HG02840 (cell line): ENCODE data around the gene MLLT1.

ENCODE experiments used
- ATAC-seq: cut with Tn5 transposase; IDR thresholded peaks from one replicate; pipeline ENCODE4 v1.9.1; 2021; ENCODE audit warnings: mild to moderate bottlenecking, moderate library complexity, moderate number of reproducible peaks; ENCODE audit not compliant: unreplicated experiment, low FRiP score

Gene MLLT1

DNA sequence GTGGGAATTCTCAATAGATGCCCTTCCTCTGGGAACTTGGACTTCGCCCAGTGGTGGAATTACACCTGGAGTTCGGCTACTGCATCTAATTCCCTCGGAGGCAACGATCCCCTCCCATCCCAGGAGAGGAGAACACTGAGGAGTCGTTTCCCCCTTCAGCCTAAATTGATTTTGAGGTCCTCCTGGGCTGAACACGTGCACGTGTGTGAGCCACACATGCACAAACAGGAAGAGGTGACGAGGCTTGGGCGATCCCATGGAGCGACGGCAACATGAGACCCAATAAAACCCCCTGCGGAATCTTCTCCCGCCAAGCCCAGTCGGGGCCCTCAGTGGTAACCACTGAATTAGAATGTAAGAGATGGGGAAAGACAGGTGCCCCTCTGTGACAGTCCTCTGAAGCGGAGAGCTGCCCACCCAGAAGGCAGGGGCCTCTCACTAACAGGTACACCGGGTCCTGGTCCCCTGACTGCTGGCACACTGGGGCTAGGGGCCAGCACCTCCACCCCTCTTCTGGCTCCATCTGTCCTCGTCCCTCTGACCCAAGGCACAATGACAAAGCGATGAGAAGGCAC is 4.5 kb downstream of the MLLT1 start:
- ATAC-seq, result no peak

- ATAC-seq, result no peak
These were observed 5.0 kb downstream of the MLLT1 start for GRCh38 chr19:6274756-6275155.

DNA sequence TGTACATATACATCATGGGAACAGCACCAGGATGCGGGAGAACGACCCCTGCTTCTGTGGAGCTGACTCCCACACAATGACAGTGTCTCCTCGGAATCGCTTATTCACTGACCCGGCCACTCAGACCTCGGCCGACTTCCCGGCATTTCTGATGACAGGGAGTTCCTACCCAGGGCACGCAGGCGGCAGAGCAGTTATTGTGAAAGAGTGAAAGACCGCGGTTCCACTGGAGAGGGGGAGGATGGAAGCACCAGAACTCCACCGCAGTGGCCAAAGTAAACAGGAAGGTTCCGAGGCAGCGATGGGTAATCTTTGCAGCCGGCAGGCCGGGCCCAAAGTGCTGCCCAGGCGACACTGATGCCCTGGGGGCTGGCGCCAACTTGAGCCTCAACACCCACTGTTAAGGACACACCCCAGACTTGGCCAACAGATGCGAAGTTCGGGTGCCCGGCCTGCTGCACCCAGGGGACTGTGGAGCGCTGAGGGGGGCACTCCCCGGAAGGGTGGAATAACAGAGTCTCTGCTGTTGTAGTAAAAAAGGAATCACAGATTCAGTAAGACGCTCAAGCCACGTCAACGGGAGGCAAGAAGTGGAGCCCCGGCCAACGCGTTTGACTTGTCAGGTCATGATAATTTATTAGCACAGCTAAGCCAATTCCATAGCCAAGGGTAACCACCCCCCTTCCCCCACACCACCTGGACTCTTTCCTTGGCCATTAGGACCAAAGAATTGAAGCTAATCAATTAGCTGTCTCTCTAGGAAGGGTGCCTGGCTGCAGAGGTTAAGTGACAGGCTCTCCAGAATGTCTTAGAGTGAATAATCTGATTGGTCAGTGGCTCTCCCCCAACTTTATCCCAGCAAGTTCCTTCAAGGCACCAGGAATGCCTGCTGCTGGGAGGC is 5.8 kb downstream of the MLLT1 start:
- no peak for ATAC-seq

- no peak for ATAC-seq
These were observed 6.7 kb downstream of the MLLT1 start for GRCh38 chr19:6272913-6273600.

GRCh38 chr19:6272411-6272791 is 7.4 kb downstream of the MLLT1 start:
- ATAC-seq, result no peak

GRCh38 chr19:6271721-6272410 is 7.9 kb downstream of the MLLT1 start:
- no peak for ATAC-seq

DNA sequence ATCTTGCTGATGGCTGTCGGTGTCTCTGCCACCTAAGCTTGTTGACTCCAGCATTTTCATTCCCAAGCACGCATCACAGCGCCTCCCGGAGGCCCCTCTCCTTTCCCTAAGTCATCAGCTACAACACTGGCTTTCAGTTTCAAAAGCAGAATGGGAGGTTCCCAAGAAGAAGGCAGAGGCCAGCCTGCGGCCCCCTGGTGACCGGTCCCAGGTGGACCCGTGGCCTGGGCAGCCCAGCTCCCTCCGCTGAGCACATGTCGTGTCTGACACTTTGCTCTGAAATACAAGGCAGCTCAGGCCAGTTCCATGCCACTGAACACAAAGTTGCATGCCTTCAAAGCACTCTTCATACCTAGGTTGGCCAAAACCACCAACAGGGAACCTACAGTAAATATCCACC is 8.5 kb downstream of the MLLT1 start:
- ATAC-seq, result no peak

DNA sequence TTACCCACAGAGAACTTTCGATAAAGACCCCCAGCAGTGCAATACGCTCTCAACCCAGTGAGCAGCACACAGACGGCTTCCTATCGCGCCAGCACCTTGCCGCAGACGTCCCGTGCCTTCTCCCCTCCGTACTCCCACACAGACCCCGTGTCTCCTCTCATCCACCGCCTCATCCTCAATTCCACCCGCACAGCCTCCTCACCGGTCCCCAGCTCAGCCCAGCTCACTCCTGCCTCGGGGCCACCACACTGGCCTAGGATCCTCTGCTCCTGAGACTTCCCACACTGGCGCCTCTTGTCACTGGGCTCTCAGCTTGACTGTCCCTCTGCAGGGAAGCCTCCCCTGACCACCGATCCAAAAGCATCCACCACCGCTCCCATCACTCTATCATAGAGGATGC is 9.0 kb downstream of the MLLT1 start:
- ATAC-seq, result no peak

- no peak for ATAC-seq
These were observed 9.6 kb downstream of the MLLT1 start for GRCh38 chr19:6270076-6270745.

DNA sequence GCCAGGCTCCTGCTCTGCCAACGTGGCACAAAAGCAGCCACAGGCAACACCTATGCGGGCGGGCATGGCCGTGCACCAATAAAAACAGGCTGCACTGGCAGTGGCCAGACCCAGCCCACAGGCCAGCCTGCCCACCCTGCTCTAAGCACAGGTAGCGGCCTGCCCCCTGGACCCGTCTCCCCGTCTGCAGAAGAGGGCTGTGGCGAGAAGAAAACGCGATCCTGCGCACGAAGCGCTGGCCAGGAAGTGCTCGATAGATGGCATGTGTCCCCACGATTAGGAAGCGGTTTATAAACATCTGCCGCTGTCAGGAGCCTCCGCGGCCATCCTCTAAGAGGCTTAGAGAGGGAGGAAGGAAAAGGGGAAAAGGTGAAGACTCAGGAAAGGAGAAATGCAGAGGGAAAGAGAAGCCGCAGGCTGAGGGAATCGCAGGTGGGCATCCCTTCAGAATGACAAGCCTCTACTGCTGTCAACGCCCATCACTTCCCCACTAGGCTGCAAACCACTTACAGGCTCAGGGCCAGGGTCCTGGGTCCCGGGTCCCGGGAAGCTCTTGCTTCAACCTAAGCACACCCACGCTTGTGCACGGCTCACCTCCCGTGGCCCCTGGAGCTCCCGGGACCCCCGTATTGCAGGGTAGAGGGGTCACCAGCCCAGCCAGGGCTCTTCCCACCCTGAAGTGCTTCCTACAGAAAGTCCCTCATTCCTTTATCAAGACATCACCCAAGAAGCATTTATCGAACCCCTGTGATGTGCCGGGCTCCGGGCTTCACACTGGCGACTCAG is 10.5 kb downstream of the MLLT1 start:
- ATAC-seq, result no peak

GRCh38 chr19:6268382-6268771 is 11.4 kb downstream of the MLLT1 start:
- no peak for ATAC-seq

DNA sequence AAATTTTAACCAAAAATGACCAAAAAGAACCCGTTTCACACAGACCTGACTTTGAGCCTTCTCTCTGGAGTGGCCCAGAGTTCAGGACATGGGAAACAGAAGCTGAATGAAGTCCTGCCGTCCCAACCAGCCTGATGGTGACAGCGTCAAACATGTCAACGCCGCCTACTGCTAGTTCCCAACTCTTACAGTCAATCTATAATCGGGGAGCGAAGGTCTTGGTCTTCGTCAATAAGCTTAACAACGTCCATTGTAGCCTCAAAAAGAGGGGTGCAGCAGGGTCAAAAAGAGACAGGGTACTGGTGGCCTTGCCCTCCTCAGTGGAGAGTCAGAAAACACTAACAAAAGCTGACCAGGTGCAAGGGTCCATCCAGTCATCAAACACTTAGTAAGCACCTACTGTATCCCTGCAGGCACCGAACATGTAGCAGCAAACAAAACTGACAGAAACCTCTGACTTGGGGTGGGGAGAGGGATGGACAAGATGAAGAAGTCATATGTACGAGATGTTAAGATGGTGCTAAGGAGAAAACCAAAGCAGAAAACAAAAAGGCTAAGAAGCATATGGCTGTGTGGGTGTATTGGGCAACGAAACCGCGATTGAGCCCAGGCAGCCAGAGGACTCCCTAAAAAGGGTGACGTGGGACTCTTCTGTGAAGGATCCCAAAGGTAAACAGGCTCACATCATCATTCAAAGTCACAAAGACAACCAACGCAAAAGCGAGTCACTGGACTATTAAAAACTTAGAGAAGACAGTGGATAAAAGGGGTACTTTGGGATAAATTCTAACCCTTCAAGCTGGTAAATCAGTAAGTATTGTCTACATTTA is 12.0 kb downstream of the MLLT1 start:
- ATAC-seq, result no peak

DNA sequence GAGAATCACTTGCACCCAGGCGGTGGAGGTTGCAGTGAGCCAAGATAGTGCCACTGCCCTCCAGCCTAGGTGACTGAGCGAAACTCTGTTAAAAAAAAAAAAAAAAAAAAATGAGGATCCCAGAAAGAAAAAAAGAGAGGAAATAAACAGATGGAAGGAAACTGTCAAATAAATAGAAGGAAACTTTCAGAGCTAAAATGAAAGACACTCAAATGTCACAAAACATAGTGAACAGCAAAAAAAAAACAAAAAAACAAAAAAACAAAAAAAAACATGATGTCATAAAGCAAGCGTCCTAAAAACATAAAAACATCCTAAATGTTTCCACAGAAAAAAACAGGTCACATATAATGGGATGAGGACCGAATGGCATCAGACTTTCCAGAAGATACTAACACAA is 15.0 kb downstream of the MLLT1 start:
- no peak for ATAC-seq

DNA sequence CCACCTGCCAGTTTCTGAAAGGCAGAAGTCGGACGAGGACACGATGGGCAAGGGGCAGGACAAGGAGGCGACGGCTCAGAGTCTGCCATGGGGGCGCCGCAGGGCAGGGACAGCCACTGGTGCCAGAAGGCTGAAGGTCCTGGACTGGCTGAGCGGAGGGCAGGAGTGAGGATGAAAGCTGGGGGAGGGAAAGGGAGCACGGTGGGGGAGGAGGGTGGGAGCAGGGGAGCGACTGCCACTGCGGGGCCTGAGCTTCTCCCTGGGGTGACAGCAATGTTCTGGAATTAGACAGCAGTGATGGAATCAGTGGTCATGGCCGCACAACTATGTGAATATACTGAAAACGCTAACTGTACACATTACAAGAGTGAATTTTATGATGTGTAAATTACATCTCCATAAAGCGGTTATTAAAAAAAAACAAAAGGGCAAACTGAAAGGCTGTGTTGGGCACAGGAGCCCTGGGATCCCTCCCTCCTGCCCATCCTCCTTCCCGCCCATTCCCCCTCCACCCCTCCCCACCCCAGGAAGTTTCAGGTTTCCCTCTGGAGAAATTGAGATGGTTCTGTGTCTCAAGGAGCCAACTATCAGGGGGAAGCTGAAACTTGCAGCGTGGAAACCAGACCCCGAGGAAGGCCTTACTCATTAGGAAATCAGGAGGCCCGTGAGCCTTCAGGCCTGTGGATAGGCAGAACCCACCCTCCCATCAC is 15.9 kb downstream of the MLLT1 start:
- ATAC-seq, result no peak

DNA sequence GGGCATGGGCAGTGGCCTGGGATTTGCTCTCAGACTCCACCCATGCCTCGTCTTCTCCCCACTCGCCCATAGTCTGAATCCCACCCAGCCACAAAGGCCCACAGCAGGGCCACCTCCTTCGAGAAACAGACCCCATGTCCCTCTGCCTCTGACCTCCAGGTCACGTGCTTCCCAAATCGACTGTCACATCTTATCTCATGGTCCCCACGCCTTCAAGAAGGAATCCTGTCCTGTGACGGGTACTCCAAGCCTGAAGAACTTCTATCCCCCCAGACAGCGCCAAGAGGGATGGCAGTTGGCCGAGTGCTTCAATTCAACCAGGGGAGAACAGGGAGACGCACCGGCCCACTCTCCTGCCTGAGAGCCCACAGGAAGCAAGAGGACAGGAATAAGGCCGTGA is 16.5 kb downstream of the MLLT1 start:
- ATAC-seq, result no peak

- ATAC-seq, result no peak
These were observed 17.3 kb downstream of the MLLT1 start for GRCh38 chr19:6262519-6262918.

DNA sequence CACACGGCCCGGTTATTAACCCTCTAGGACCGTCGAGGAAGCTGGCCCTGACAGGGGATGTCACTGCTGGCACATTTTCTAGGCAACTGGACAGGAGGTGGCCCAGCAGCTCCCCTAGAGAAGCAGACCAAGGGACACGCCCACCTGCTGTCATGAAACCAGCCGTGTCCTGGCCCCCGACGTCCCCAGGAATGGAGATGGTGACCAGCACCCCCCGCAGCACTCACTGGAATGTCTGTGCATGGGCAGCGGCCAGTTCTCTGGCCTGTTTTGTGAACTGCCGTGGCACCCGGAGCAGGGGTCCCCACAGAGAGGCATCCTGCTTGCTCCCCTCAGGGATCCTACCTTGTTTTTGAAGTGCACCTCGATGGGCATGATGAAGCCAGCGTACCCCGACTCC is 17.9 kb downstream of the MLLT1 start:
- ATAC-seq, result no peak

DNA sequence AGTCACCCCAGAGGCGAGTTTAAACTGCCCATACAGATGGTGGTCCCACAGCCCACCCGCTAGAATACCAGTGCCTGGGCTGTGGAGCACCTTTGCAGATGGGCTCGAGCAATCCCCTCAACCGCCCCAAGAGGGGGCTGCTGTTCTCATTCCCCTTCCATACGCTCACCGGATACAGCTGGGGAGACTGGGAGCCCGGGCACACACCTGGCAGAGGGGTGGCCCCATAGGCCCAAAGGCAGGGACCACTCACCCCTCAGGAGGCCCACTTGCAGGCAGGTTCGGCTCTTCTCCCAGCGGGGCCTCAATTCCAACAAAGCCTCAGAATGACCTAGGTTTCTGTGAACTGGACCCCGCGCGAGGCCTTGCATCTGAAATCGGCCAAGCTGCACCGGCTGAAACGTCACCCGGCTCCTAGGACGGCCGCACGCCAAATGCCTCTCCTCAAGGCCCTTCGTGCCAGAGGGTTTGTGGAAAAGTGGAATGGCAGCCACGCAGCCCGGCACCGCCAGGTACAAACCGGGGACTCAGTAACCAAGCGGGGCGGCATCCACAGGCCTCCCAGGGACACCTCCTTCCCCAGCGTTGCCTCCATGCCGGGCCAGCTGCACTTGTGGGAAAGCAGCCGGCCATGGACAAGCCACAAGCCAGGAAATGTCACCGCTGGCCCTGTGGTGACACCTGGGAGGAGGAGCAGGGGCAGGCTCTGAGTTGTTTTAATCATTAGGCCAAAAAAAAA is 18.7 kb downstream of the MLLT1 start:
- ATAC-seq, result no peak
